HEK293T (cell line): Measurements from ENCODE around the gene KCNE1.

Source experiments
- CTCF ChIA-PET: fragments of 350-600 bp; formaldehyde crosslinking; extraction: SDS; loops from one replicate; lab custom pipeline; 2021; ENCODE audit warnings: antibody characterized with exemption, inconsistent platforms; lab: Yijun Ruan, JAX
- POLR2A ChIA-PET: fragments of 350-600 bp; formaldehyde crosslinking; extraction: SDS; loops from one replicate; lab custom pipeline; 2020; ENCODE audit warnings: antibody characterized with exemption, inconsistent platforms; lab: Yijun Ruan, JAX
- DNase-seq: peaks from one replicate; pipeline ENCODE4 v3.0.0; 2012; ENCODE audit warnings: mixed read lengths; ENCODE audit errors: extremely low spot score
- ARNT ChIP-seq: fragments of 450-650 bp; IDR thresholded peaks from 2 replicates; pipeline ENCODE4 v1.6.1; 2017; ENCODE audit warnings: mild to moderate bottlenecking
- BHLHE40 ChIP-seq: fragments of 450-650 bp; IDR thresholded peaks from 2 replicates; pipeline ENCODE4 v1.6.1; 2016; ENCODE audit warnings: mild to moderate bottlenecking, moderate library complexity, borderline replicate concordance
- CTBP1 ChIP-seq: fragments of 450-650 bp; IDR thresholded peaks from 2 replicates; pipeline ENCODE4 v1.6.1; 2016; ENCODE audit warnings: borderline replicate concordance
- ELF4 ChIP-seq: fragments of 450-650 bp; IDR thresholded peaks from 2 replicates; pipeline ENCODE4 v1.6.1; 2017; ENCODE audit warnings: antibody characterized with exemption
- FOXA1 ChIP-seq: fragments of 450-650 bp; IDR thresholded peaks from 2 replicates; pipeline ENCODE4 v1.6.1; 2016; ENCODE audit warnings: mild to moderate bottlenecking
- FOXK2 ChIP-seq: fragments of 450-650 bp; IDR thresholded peaks from 2 replicates; pipeline ENCODE4 v1.6.1; 2016; ENCODE audit warnings: mild to moderate bottlenecking
- FOXM1 ChIP-seq: fragments of 450-650 bp; IDR thresholded peaks from 2 replicates; pipeline ENCODE4 v1.6.1; 2017; ENCODE audit warnings: mild to moderate bottlenecking, borderline replicate concordance
- HDGF ChIP-seq: fragments of 450-650 bp; IDR thresholded peaks from 2 replicates; pipeline ENCODE4 v1.6.1; 2017; ENCODE audit warnings: antibody characterized with exemption, borderline replicate concordance
- L3MBTL2 ChIP-seq: fragments of 450-650 bp; conservative IDR thresholded peaks from 2 replicates; pipeline ENCODE4 v1.6.1; 2016; ENCODE audit warnings: mild to moderate bottlenecking
- LEF1 ChIP-seq: fragments of 450-650 bp; IDR thresholded peaks from 2 replicates; pipeline ENCODE4 v1.6.1; 2017; ENCODE audit warnings: mild to moderate bottlenecking, borderline replicate concordance
- NFRKB ChIP-seq: fragments of 450-650 bp; IDR thresholded peaks from 2 replicates; pipeline ENCODE4 v1.6.1; 2016; ENCODE audit warnings: mild to moderate bottlenecking, moderate library complexity
- SP1 ChIP-seq: fragments of 450-650 bp; IDR thresholded peaks from 2 replicates; pipeline ENCODE4 v1.6.1; 2017
- SUZ12 ChIP-seq: fragments of 450-650 bp; IDR thresholded peaks from 2 replicates; pipeline ENCODE4 v1.6.1; 2016; ENCODE audit warnings: mild to moderate bottlenecking
- TARDBP ChIP-seq: fragments of 450-650 bp; IDR thresholded peaks from 2 replicates; pipeline ENCODE4 v1.6.1; 2016
- ZNF384 ChIP-seq: fragments of 450-650 bp; IDR thresholded peaks from 2 replicates; pipeline ENCODE4 v1.6.1; 2016
- TF ChIP-seq, protein P1 (sequence below): fragments of 450-650 bp; IDR thresholded peaks from 2 replicates; pipeline ENCODE4 v1.6.1; 2016

KCNE1 gene

GRCh38 chr21:34554227-34554626 lies 42.2 kb upstream of the KCNE1 start:
- TF ChIP-seq SP1 (no peak), ARNT (no peak), CTBP1 (no peak), FOXM1 (no peak), BHLHE40 (no peak), NFRKB (no peak), FOXA1 (no peak), ELF4 (no peak), FOXK2 (no peak), ZNF384 (no peak), L3MBTL2 (no peak), TARDBP (no peak), HDGF (no peak), SUZ12 (no peak), LEF1 (no peak)
- TF ChIP-seq, protein P1, sequence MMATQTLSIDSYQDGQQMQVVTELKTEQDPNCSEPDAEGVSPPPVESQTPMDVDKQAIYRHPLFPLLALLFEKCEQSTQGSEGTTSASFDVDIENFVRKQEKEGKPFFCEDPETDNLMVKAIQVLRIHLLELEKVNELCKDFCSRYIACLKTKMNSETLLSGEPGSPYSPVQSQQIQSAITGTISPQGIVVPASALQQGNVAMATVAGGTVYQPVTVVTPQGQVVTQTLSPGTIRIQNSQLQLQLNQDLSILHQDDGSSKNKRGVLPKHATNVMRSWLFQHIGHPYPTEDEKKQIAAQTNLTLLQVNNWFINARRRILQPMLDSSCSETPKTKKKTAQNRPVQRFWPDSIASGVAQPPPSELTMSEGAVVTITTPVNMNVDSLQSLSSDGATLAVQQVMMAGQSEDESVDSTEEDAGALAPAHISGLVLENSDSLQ = no peak
- CTCF ChIA-PET = no interaction called here
- DNase-seq = no peak
- POLR2A ChIA-PET = no interaction called here

DNA sequence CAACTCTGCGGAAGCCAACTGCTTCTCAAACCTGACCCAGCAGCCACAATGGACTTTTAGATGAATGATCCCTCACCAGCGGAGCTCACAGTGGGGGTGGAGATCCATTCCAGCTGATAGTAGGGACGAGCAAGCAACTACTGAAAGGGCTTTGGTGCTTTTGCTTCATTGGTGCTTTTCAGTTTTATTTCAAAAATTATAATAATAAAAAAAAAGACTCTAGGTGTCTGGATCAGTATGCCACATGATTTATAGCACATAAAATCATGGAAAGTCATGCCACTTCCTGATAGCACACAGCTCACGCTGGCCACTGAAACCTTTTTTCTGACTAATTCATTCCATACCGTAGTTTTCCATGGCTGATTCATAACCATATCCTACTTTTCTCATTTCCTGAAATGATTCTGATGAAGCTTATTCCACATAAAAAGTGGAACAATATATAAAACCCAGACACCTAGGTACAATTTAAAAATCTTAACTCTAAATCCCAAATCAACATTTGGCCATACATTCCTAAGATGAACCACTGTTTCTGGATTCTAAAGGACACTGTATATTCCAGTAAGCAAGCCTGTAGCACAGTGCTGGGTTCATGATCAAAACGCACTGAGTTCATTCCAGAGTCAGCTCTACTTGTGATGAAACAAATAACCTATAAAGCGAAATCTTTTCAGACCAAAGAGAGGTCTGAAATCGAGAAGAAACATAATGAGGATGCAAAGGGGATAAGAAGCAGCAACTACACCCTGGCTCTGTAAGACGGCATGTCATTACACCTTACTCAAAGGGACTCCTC lies 41.3 kb upstream of the KCNE1 start:
- ChIA-PET CTCF (no interaction called here), POLR2A (no interaction called here)
- no peak for DNase-seq
- no peak for TF ChIP-seq SUZ12
- TF ChIP-seq FOXK2 = no peak
- TF ChIP-seq ARNT = no peak
- no peak for TF ChIP-seq ZNF384
- TF ChIP-seq TARDBP = no peak
- no peak for TF ChIP-seq FOXM1

GRCh38 chr21:34552360-34553098 lies 40.5 kb upstream of the KCNE1 start:
- TF ChIP-seq NFRKB (no peak), ZNF384 (no peak), ELF4 (no peak), L3MBTL2 (no peak), HDGF (no peak), CTBP1 (no peak), BHLHE40 (no peak), FOXK2 (no peak), FOXM1 (no peak), SUZ12 (no peak), SP1 (no peak), FOXA1 (no peak), ARNT (no peak), TARDBP (no peak), LEF1 (no peak)
- TF ChIP-seq, protein P1 = no peak
- CTCF ChIA-PET = no interaction called here
- no peak for DNase-seq
- POLR2A ChIA-PET = no interaction called here

DNA sequence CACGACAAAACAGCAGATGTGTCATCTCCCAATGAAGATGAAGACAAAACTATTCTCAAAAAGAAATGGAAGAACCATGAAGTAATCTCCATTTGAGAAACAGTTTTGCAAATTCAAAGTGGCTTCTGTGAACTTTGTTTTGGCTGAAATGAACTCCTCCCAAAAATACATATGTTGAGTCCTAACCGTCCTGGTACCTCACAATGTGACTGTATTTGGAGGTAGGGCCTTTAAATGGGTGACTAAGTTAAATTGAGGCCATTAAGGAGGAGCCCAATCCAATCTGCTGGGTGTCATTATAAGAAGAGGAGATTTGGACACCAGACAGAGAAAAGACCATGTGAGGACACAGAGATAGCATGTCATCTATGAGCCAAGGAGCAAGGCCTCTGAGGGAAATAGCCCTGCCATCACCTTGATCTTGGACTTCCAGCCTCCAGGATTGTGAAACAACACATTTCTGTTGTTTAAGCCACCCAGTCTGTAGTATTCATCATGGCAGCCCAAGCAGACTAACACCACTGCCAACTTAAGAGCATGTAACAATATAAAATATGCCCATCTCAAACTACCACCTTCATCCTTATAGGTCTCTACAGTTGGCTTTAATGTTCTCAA lies 38.3 kb upstream of the KCNE1 start:
- DNase-seq = no peak
- ChIA-PET CTCF (interaction anchor here (0.6 kb wide), 1 partner anchor 29 kb away, joined by 3 read pairs; no protein-coding TSS in a partner anchor), POLR2A (no interaction called here)
- no peak for TF ChIP-seq FOXM1
- TF ChIP-seq FOXA1 = no peak
- TF ChIP-seq NFRKB = no peak
- no peak for TF ChIP-seq SP1
- no peak for TF ChIP-seq FOXK2
- no peak for TF ChIP-seq BHLHE40
- TF ChIP-seq, protein P1 = no peak
- no peak for TF ChIP-seq SUZ12
- no peak for TF ChIP-seq ZNF384
- TF ChIP-seq CTBP1 = no peak
- no peak for TF ChIP-seq ARNT
- TF ChIP-seq LEF1 = no peak
- TF ChIP-seq TARDBP = no peak
- no peak for TF ChIP-seq ELF4
- TF ChIP-seq HDGF = no peak
- TF ChIP-seq L3MBTL2 = no peak

DNA sequence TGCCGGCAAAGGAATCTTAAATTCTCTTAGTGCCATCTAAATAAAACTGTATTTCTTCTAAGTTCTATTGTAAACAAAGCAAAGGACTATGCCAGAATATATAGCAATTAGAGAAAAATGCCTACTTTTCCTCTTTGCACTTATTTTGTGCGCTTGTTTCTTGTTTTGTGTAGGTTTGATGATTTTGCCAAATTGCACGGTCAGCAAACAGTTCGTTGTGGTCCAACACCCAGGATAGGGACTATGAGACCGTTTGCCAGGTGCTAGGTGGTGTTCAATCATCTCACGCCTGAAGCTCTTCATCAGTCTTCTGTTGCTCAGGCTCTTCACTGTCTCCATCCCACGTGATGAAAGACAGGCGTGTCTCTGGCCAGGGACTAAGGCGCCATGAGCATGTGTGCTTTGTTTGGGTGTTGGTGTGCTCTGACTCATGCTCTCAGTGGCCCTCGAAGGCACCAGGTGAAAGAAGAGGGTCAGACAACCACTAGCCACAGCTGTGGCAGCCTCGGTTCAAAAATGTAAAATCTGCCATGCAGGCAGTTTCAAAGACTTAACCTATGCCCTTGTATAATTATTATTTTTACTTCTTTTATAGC lies 36.9 kb upstream of the KCNE1 start:
- no peak for DNase-seq
- TF ChIP-seq TARDBP (no peak), L3MBTL2 (no peak), HDGF (no peak)
- POLR2A ChIA-PET = no interaction called here
- CTCF ChIA-PET = no interaction called here
